A673 (cell line): ENCODE data around the gene ACSF2.

Experiments
- EZH2 ChIP-seq: fragments of 200-600 bp; sonication (generic); IDR thresholded peaks from 2 replicates; pipeline ENCODE4 v1.6.1; 2017; ENCODE audit warnings: borderline replicate concordance, low read depth, mild to moderate bottlenecking, mixed read lengths, antibody characterized with exemption, low read length; ENCODE audit not compliant: poor library complexity, severe bottlenecking
- TF ChIP-seq, protein P1 (sequence below): fragments of 300-800, 200-600 bp; sonication (generic); conservative IDR thresholded peaks from 2 replicates; pipeline ENCODE4 v1.5.1; 2017; ENCODE audit warnings: low read depth, mild to moderate bottlenecking, antibody characterized with exemption, low read length, moderate library complexity, mixed read lengths

DNA sequence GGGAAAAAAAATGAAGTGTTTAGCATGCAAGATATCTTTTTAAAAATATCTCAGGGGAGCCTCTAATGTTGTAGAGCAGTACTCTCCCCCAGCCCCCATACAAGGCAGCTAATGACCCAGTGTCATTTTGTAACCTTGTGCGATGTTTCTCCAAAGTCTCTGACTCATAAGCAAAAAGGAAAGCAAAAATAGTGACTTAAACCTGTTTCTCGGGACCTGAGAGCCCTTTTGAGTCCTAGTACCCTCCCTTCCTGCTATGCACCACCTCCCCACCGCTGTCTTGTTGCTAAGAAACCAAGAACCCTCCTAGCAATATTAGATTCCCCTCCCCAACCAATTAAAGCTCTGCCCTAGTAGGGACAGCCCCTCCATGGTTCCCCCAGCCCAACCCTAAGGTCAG lies 85.0 kb downstream of the ACSF2 start:
- TF ChIP-seq, protein P1, sequence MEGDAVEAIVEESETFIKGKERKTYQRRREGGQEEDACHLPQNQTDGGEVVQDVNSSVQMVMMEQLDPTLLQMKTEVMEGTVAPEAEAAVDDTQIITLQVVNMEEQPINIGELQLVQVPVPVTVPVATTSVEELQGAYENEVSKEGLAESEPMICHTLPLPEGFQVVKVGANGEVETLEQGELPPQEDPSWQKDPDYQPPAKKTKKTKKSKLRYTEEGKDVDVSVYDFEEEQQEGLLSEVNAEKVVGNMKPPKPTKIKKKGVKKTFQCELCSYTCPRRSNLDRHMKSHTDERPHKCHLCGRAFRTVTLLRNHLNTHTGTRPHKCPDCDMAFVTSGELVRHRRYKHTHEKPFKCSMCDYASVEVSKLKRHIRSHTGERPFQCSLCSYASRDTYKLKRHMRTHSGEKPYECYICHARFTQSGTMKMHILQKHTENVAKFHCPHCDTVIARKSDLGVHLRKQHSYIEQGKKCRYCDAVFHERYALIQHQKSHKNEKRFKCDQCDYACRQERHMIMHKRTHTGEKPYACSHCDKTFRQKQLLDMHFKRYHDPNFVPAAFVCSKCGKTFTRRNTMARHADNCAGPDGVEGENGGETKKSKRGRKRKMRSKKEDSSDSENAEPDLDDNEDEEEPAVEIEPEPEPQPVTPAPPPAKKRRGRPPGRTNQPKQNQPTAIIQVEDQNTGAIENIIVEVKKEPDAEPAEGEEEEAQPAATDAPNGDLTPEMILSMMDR = no peak
- TF ChIP-seq EZH2 = no peak
